BJ (cell line): ENCODE measurements around the gene COX17. TPM values are rescaled to one million over a fixed set of nuclear protein-coding genes. Genes with fewer than 3 reads are reported as not detected.

Experiments
- CTCF ChIA-PET: fragments of 350-600 bp; formaldehyde crosslinking; extraction: SDS; loops from one replicate; lab custom pipeline; 2021; ENCODE audit warnings: antibody characterized with exemption, inconsistent platforms; lab: Yijun Ruan, JAX
- POLR2A ChIA-PET: fragments of 300-600 bp; sonication (Branson Sonifier 250); formaldehyde crosslinking; extraction: SDS; loops from one replicate; lab custom pipeline; 2021; ENCODE audit warnings: antibody characterized with exemption; lab: Charles Lee
- DNase-seq: peaks from one replicate; pipeline ENCODE4 v3.0.0-alpha.2; 2011; ENCODE audit warnings: low read depth
- H3K27me3 ChIP-seq: 2 replicates; pipeline ENCODE4 v1.6.0; 2011; ENCODE audit warnings: low read length; ENCODE audit not compliant: control insufficient read depth, insufficient read depth
- H3K36me3 ChIP-seq: 2 replicates; pipeline ENCODE4 v1.5.1; 2011; ENCODE audit warnings: low read length; ENCODE audit not compliant: control insufficient read depth, insufficient read depth
- H3K4me3 ChIP-seq: 2 replicates; pipeline ENCODE4 v1.5.1; 2011; ENCODE audit warnings: low read depth, mild to moderate bottlenecking, control low read depth, low read length
- polyA plus RNA-seq: library from polyadenylated mRNA; depleted of rRNA; stranded (reverse); fragments of >200 nt; gene quantifications from 2 replicates; pipeline ENCODE4 v1.2.3, GENCODE V29; 2011
- TF ChIP-seq, protein P1 (sequence below): IDR thresholded peaks from 2 replicates; pipeline ENCODE4 v1.5.1; 2011; ENCODE audit warnings: low read depth, mild to moderate bottlenecking, control low read depth, inconsistent platforms, low read length, moderate library complexity; ENCODE audit not compliant: insufficient read depth

Gene COX17
- polyA plus RNA-seq, 1 experiment = 48.1 TPM

GRCh38 chr3:119715105-119715504 is 37.9 kb upstream of the COX17 start:
- TF ChIP-seq, protein P1, sequence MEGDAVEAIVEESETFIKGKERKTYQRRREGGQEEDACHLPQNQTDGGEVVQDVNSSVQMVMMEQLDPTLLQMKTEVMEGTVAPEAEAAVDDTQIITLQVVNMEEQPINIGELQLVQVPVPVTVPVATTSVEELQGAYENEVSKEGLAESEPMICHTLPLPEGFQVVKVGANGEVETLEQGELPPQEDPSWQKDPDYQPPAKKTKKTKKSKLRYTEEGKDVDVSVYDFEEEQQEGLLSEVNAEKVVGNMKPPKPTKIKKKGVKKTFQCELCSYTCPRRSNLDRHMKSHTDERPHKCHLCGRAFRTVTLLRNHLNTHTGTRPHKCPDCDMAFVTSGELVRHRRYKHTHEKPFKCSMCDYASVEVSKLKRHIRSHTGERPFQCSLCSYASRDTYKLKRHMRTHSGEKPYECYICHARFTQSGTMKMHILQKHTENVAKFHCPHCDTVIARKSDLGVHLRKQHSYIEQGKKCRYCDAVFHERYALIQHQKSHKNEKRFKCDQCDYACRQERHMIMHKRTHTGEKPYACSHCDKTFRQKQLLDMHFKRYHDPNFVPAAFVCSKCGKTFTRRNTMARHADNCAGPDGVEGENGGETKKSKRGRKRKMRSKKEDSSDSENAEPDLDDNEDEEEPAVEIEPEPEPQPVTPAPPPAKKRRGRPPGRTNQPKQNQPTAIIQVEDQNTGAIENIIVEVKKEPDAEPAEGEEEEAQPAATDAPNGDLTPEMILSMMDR = no peak
- ChIA-PET POLR2A (no interaction called here), CTCF (interaction anchor here (0.8 to 1.2 kb wide), 2 partner anchors 9 to 26 kb away, joined by 3 to 4 read pairs; no protein-coding TSS in a partner anchor)
- Histone ChIP-seq H3K36me3 (no peaks in the 10 kb centered on the region), H3K4me3 (no peak overlapping the region), H3K27me3 (0 out of 2 replicates have a peak, but pooled peaks cover 2% of the 10 kb centered on the region)
- no peak for DNase-seq

- peaks cover 9% of the 10 kb centered on the region for H3K27me3 ChIP-seq
- ChIA-PET CTCF (interaction anchor here (1.0 to 1.1 kb wide), 2 partner anchors 8 to 28 kb away, joined by 3 to 4 read pairs; no protein-coding TSS in a partner anchor), POLR2A (no interaction called here)
- H3K4me3 ChIP-seq = no peak overlapping the region
- no peaks in the 10 kb centered on the region for H3K36me3 ChIP-seq
- TF ChIP-seq, protein P1 = no peak
- DNase-seq = no peak
These were observed 26.8 kb upstream of the COX17 start for GRCh38 chr3:119703820-119704531.

DNA sequence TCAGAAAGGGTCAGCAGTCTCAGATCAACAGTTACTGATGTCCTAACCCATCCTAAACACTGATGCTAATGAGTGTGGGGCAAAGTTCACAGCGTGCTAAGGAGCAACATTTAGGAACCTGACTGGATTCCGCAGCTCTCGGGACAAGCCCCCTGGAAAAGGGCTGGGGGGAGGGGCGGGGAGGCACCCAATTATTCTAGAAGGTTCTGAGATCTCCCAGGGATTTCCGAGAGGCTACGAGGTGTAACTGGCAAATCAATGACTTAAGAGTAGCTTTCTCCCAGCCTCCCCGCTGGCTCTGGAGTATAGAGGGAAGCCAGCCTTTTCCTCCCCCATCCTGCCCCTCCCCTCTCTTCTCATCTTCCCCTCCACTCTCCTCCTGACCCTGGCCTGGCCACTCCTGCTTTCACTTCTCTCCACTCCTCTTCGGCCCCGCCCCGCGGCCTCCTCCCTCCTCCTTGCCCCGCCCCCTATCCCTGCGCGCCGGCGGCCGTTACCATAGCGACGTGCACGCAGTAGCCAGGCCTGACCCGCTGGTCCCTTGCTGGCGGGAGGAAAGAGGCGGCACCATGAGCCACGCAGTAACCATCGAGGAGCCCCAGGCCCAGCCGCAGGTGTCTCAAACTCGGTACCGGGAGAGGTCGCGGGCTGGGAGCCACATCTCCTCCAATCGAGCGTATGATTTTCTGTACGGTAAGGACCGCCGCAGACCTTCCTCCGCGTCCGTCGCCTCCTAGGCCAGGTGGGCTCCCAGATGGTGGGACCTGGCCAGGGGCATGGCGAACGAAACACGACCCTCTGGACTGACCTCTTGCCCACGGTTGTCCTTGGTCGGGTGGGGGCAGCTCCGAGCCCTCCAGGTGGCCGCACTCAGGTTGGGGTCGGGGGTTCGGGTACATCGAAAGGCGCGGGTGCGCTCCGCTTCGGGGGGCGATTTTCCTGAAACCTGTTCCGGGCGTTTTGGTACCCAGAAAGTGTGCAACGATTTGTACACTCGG is 25.6 kb upstream of the COX17 start, which contains the start of gene CFAP91:
TSS of gene CFAP91 (plus strand) at position 493 of the 998 bp plus-strand sequence. CDS start at position 570, 77 bp downstream.
- peak; percentile 46 for DNase-seq
- ChIA-PET POLR2A (no interaction called here), CTCF (interaction anchor here (1.1 kb wide), 1 partner anchor 9 kb away, joined by 4 read pairs; no protein-coding TSS in a partner anchor)
- TF ChIP-seq, protein P1 = no peak
- H3K36me3 ChIP-seq = no peaks in the 10 kb centered on the region
- H3K4me3 ChIP-seq = peak within 1 kb of the TSS; percentile 45
- H3K27me3 ChIP-seq = peaks cover 9% of the 10 kb centered on the region

GRCh38 chr3:119700920-119701734 is 23.9 kb upstream of the COX17 start:
- no peaks in the 10 kb centered on the region for H3K36me3 ChIP-seq
- TF ChIP-seq, protein P1 = no peak
- H3K27me3 ChIP-seq = peaks cover 8% of the 10 kb centered on the region
- ChIA-PET POLR2A (no interaction called here), CTCF (no interaction called here)
- DNase-seq = no peak
- no peak overlapping the region for H3K4me3 ChIP-seq
